Activated effector memory CD4-positive, alpha-beta T cell treated with anti-CD3 and anti-CD28 coated beads, Interleukin-2, amount 50 U/mL, for 16 hours (primary cell): Measurements from ENCODE around the gene KIF21A.

Experiments used
- DNase-seq: peaks from one replicate; pipeline ENCODE4 v3.0.0-alpha.2; 2020

Gene KIF21A

GRCh38 chr12:39252628-39253027 lies 190.3 kb downstream of the KIF21A start:
- no peak for DNase-seq
